Astrocyte of the hippocampus (primary cell): ENCODE data around the gene HADHB.
A peak's percentile ranks its signal among the peaks of the same experiment; 100 is the strongest.
"Not testable (repeated sequence)": the region's sequence is repeated elsewhere in the genome, so short reads cannot be mapped to it uniquely, and the experiment has no call there.

Experiments used
- DNase-seq: peaks from one replicate; pipeline ENCODE4 v3.0.0; 2011; ENCODE audit warnings: low read depth, low spot score

Gene HADHB

DNA sequence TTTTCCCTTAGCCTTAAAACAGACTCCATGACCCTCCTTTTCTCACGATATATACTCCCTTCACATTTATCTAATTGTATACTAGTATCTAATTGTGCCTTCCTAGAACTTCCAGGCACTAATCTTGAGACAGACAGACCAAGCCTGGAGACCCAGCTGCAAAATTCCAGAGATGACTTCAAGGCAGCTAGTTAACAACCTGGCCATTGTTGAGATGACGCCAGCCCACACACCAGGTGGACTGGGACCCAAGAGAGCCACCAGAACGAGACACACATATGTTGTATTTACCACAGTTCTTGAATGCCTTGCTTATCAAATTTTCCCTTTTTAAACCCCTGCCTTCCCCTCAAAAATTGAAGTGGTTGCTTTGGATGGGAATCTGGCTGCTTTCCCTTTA is 52.3 kb downstream of the HADHB start:
- no peak for DNase-seq

DNA sequence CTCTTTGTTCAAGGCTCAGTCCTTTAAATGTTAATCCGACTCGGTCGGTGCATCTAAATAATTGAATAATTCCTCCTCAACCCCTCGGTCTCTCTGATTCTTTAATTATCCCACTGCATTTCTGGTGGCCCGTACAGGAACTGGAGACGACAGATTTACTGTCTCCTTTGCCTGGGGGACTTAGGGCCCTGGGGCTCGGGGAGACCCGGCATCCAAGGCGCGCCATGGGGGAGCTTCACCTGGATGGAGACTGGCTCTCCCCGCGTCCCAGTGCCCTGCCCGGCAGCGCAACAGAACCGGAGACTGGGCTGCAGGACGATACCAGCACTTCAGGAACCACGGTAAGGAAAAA is 53.5 kb downstream of the HADHB start:
- DNase-seq: no peak

DNA sequence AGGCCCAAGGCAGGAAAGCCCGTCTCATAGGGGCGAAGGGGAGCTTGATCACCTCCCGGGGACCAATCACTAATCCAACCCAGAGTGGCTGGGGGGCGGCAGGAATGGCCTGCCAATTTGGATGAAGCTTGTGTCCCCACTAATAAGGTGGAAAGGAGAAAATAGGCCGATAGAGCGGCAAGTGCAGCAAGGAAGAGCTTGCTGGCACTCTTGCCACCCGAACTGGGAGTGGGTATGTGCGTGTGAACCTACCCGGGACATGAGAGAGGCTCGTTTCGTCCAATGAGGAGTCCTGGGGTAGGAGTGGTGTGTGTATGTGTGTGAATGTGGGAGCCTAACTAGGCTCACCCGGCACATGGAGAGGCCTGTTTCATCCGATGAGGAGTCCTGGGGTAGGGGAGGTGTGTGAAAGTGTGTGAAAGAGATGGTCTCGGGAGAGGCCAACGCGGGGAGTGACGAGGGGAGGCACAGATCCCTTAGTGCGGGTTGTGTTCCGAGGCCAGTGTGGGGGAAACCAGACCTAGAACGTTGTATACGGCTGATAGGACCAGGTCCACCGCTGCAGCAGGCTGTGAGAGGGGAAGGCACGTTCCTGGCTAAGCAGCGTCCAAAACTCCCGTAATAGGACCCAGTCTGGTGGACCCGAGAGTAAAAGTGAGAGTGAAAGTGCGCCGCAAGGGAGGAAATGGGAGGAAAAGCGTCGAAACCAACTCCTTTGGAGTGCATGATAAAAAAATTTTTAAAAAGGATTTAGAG is 54.1 kb downstream of the HADHB start:
- DNase-seq: peak; percentile 60

DNA sequence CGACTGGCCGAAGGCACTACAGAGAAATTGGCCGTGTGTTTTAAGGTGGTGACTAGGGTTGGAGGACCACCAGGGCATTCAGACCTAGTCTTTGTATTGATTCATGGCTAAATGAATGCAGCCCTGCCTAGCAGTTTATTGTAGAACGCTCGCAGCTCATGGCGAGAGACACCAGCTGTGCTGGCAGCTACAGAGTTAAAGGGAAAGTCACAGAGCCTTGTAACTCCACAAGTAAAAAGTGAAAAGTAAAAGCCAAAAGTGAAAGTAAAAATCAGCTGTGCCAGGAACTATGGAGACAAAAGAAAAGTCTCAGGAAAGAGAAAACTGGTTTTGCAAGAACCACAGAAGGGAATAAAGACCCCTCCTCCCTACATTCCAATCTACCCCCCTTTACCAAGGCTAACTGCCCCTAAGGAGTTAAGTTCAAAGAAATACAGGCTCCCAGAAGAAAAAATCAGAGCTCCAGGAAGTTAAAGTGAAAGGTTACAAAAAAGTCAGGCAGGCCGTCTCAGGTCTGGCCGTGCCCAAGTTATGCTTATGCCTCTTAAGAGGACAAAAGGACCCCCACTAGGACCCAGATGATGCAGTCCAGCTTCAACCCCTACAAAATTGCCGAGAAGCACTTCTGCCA is 54.8 kb downstream of the HADHB start:
- peak; percentile 75 for DNase-seq

- DNase-seq: peak; percentile 53
These were observed 55.6 kb downstream of the HADHB start for GRCh38 chr2:26300234-26300925.

DNA sequence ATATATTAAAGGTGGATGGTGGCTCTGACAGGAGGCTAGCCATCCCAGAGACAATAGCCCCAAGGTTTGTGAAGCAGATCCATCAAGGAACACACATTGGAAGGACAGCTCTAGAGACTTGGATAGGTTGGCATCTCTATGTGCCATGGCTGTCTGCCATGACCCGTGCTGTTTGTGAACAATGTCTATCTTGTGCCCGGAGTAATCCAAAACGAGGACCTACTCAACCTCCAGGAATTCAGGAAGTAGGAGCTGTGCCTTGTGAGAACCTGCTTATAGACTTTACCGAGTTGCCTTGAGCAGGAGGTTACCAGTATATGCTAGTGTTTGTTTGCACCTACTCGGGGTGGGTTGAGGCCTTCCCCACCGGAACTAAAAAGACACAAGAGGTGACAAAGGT is 58.1 kb downstream of the HADHB start:
- no peak for DNase-seq

GRCh38 chr2:26305094-26305493 is 60.4 kb downstream of the HADHB start:
- not testable (repeated sequence) for DNase-seq

DNA sequence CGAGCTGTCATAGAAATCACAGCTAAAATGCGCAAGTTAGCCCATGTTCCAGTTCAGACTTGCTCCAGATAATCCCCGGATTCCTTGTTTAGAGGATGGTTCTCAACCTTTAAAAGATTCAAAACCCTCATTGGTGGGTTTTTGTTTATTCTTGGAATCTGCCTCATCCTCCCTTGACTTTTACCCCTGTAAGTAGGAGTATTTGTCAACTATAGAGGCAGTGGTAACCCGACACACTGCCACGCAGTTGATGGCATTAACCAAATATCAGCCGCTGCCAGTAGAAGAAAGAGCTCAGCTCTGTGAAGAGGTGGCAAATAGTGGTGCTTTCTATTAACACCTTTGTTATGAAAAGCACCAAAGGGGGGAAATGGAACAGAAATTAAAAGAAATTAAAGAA is 60.8 kb downstream of the HADHB start:
- DNase-seq: no peak

- no peak for DNase-seq
These were observed 65.2 kb downstream of the HADHB start for GRCh38 chr2:26309921-26310320.

DNA sequence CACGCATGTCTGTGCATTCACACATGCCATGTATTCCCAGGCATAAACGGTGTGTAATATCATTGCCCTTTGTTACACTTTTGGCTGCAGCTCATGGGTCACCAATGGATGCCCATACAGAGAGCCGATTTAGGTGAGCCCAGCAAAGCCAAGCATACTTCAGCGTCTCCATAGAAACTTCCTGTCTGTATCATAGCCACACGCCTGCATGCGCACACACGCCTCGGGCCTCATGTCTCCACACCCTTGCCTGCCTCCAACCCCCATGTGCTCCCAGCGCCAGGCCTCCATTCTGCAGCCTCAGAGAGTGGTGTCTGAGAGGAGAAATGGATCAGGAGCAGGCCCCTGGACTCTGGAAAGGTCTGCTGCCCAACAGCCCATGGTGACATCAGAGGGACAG is 67.7 kb downstream of the HADHB start:
- DNase-seq: no peak

DNA sequence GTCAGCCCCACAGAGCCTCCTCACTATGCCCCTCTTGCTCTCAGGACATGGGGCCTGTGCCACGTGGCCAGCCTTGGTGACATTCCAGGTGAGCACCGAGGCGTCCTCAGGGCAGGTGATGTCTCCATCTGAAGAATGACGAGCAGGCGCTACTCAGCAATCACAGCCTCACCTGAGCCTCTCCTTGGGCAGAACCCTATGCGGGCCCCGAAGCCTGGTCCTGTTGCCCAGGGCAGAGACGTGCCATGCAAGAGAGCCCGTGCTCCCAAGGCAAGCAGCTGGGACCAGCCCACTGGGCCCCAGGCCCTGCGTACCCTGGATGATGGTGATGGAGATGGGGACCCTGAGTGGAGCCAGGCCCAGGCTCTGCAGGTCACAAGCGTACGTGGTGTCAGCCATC is 68.7 kb downstream of the HADHB start:
- DNase-seq: no peak

DNA sequence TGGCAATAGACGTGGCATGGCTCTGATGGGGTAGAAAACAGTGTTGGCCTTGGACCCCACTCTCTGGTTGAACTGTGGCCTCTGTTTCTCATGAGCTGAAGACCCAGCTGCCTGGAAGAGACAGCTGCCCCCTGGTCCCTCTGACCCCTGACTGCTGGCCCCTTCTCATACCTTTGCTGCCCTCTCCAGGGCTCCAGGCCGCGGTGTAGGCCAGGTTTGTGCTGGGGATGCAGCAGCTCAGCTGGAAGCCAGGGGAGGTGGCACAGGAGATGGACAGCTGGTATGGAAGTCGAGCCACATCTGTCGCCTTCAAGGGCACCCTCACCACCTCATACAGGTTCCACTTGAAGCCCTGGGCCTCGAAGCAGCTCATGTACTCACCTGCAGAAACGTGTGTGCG is 69.5 kb downstream of the HADHB start:
- no peak for DNase-seq

GRCh38 chr2:26316041-26316440 is 71.3 kb downstream of the HADHB start:
- DNase-seq: peak; percentile 21

GRCh38 chr2:26316845-26317244 is 72.1 kb downstream of the HADHB start:
- no peak for DNase-seq

- no peak for DNase-seq
These were observed 72.8 kb downstream of the HADHB start for GRCh38 chr2:26317377-26318105.

DNA sequence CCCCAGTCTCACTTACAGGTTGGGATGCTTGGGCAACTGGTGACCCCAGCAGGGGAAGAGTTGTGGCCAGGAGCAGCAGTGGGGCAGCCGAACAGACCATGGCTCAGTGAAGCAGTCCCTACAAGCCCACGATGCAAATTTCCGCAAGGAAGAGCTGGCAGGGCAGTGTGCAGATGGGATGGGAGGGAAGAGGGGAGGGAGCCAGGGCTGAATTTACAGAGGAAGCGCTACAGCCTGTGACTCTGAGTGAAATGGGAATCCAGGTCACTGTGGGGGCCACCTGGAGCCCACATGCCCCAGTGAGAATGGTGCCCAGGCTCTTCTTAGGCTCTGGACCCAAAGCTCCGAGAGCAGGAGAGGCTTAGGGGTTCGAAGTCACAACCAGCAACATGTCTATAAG is 74.2 kb downstream of the HADHB start:
- DNase-seq: no peak

DNA sequence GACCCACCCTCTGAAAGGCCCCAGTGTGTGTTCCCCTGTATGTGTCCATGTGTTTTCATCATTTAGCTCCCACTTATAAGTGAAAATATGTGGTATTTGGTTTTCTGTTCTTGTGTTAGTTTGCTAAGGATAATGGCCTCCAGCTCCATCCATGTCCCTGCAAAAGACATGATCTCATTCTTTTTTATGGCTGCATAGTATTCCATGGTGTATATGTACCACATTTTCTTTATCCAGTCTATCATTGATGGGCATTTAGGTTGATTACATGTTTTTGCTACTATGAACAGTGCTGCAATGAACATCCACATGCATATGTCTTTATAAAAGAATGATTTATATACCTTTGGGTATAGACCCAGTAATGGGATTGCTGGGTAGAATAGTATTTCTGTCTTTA is 79.7 kb downstream of the HADHB start:
- DNase-seq: not testable (repeated sequence)

- DNase-seq: no peak
These were observed 80.2 kb downstream of the HADHB start for GRCh38 chr2:26324903-26325302.

- DNase-seq: peak; percentile 40
These were observed 81.1 kb downstream of the HADHB start for GRCh38 chr2:26325851-26326250.

GRCh38 chr2:26326514-26326913 is 81.8 kb downstream of the HADHB start:
- DNase-seq: no peak

DNA sequence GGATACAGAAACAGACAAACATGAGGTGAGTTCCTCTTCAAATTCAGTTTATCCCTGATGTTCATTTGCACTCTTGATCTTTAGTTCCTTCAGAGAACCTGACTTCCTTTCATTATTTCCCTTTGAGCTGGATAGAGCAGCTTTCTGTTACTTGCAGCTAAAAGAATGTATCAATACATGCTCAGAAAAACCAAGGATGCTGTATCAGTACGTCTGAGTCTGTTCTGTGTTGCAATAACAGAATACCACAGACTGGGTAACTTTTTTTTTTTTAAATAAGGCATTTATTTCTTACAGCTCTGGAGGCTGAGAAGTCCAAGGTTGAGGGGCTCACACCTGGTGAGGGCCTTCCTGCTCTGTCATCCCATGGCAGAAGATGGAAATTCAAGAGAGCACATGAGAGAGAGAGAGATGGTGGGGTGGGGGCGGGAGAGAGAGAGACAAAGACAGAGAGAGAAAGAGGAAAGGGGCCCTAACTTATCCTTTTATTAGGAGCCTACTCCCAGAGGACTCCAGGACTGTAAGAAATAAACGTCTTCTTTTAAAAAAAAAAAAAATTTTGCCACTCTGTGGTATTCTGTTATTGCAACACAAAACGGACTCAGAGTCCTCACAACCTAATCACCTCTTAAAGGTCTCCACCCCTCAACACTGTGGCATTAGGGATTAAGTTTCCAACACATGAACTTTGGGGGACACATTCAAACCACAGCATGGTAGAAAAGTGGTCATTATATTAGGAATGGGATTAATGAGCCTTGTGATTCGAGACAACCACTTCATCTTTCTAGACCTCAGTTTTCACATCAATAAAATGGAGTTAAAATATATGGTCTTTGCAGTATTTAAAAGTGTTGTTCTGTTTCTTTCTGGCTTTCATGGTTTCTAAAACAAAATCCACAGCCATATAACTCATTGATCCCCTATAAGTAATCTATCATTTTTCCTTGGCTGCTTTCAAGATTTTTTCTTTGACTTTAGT is 82.8 kb downstream of the HADHB start:
- no peak for DNase-seq
